GM15510 (cell line): ENCODE results near the gene MAPKBP1.

Source experiments
- POLR2A ChIP-seq: IDR thresholded peaks from 3 replicates; pipeline ENCODE4 v1.6.1; 2011; ENCODE audit warnings: borderline replicate concordance; ENCODE audit not compliant: insufficient read length; ENCODE audit errors: extremely low read depth

Gene MAPKBP1

GRCh38 chr15:41843571-41843970, 69.3 kb downstream of the MAPKBP1 start:
- no peak for TF ChIP-seq POLR2A

DNA sequence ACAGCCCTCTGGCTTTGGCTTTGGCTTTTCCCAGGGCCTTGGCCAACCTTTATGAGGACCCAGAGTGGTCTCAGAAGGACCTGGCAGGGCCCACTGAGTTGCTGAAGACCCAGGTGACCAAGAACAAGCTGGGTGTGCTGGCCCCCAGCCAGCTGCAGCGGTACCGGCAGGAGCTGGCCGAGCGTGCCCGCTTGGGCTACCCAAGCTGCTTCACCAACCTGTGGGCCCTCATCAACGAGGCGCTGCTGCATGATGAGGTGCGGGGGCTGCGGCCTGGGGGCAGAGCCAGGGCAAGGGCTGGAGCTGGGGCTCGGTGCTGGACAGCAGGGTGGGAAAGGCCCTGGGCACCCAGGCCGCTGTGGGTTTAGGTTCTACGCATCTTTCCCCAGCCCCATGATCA, 70.5 kb downstream of the MAPKBP1 start:
- TF ChIP-seq POLR2A: no peak

GRCh38 chr15:41847206-41847605, 72.9 kb downstream of the MAPKBP1 start:
- TF ChIP-seq POLR2A: no peak

GRCh38 chr15:41847981-41848380, 73.7 kb downstream of the MAPKBP1 start:
- no peak for TF ChIP-seq POLR2A

DNA sequence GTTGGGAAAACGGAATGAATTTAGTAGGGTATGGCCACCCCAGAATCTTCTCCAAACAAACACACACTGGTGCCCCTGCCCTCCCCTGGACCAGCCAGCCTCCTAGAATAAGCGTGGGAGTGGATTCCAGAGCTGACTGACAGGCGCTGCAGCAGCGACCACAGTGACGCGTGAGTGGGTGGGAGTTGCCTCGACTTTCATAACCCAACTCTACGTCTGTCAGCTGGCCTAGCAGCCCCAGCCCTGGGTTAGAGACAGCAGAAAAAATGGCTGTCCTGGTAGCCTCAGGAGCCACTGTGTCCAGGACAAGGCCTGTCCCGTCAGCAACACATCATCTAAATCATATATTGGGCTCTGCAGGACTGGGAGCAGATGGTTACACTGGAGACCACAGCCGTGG, 74.3 kb downstream of the MAPKBP1 start:
- TF ChIP-seq POLR2A: no peak

GRCh38 chr15:41849204-41849603, 74.9 kb downstream of the MAPKBP1 start:
- no peak for TF ChIP-seq POLR2A

DNA sequence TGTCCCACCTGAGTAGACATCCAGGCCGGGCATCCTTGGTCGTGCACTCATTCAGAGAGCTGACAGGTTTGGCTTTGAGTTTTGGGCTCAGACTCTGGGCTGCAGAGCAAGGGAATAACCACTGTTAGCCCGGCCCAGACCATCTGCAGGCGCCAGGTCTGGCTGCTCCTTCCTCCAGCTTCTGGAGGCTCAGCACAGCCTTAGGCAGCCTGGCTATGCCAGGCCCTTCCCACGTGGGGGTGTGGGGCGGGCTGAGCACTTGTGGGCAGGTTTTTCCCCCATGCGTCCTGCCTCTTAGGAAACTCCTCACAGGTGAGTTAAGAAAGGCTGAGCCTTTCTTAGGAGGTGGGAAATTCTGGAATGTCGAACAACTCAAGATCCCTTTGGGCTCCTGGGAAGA, 75.6 kb downstream of the MAPKBP1 start:
- no peak for TF ChIP-seq POLR2A

DNA sequence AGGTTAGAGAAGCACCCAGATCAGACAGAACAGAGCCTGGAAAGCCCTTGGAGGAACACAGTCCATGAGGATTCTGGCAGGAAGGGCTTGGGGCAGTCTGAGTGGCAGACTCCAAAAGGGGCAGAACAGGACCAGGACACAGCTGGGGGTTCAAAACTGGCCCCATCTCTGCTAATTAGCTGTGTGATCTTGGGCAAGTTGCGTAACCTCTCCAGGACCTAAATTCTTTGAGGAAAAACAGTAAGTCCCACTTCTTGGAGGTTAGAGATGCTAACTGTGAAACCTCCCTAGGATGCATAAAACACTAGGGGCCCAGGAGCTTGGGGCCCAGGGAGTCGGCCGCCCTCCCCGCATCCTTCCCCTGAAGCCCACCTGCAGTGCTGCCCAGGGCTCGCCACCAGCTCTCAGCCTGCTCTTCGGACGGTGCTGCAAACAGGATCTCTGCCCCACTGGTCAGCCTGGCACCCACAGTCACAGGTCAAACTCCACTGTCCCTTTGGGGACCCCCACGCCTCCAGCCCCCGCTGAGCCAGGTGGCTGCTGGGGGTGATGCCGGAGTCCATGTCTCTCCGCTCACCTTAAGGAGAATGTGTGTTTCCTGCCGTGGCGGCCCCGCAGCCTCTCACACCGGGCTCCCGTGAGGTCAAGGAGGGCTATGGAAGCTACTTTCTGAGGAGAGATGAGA, 76.3 kb downstream of the MAPKBP1 start:
- no peak for TF ChIP-seq POLR2A

GRCh38 chr15:41851167-41851523, 76.9 kb downstream of the MAPKBP1 start:
- no peak for TF ChIP-seq POLR2A

GRCh38 chr15:41851755-41852370, 77.6 kb downstream of the MAPKBP1 start:
- no peak for TF ChIP-seq POLR2A

DNA sequence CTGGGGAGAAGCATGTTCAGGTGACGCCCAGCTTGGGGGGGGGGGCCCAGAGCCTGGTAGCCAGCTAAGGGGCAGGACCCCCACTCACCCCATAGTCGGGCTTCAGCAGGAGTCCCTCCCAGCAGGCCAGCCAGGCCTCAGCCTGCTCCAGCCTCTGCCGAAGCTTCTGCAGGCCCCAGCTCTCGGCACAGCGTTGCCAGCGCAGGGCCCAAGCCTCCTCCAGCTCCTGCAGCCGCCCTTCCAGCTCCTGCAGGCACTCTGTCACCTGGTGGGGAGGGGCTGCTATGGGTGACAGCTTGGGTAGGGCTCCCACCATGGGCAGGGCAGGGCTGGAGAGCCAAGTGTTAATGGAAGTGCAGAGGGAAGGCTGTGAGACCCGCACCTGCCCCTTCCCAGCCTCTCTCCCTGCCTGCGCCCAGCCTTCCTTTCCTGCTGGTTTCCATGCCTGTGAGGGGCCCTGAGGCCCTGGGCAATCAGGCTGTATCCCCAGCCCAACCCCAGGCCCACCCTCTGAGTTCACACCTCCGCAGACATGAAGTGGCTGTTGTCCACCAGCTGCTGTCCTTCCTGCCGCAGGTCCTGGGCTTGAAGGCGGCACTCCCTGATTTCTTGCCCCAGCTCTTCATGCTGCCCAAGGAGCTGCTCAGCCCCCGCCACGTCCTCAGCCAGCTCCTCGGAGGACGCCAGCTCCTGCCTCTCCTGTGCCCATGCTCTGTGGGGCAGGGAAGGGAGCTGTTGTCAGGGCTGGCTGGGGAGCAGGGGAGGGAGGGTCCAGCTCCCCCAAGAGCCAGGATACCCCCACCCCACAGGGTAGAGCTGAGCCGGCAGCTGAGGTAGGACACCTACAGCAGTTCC, 78.7 kb downstream of the MAPKBP1 start:
- TF ChIP-seq POLR2A: no peak

- TF ChIP-seq POLR2A: no peak
These were observed 79.5 kb downstream of the MAPKBP1 start for GRCh38 chr15:41853831-41854230.

GRCh38 chr15:41854443-41854842, 80.2 kb downstream of the MAPKBP1 start:
- no peak for TF ChIP-seq POLR2A

DNA sequence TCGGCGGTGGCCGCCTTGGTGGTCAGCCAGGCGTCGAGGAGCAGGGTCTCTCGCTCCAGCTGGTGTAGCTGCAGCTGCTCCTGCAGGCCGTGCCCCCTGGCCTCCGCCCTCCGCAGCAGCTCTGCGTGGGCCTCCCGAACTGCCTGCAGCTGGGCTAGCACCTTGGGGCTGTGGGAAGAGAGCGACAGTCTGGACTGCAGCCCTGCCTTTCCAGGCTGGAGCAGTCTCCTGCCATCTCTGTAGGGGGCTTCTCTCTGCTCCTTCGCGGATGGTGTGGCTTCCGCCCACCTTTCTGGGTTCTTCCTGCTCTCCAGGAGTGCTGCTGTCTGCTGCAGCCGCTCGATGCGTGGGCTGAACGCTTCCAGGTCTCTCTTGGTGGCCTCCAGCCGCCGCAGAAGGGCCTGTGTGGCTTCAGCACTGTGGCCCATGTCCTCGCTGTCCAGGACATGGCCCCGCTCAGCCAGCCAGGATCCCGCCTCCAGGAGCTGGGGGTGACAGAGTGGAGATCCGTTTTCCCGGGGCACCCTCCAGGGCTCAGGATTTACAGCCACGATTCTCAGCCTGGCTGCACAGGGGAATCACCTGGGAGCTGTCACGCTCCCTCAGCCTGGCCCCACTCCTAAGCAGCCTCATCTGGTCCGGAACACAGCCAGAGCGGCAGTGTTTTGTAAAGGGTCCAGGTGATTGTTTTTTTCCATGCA, 81.1 kb downstream of the MAPKBP1 start:
- no peak for TF ChIP-seq POLR2A

GRCh38 chr15:41856262-41856661, 82.0 kb downstream of the MAPKBP1 start:
- no peak for TF ChIP-seq POLR2A
